H9 (cell line): ENCODE data around the gene DPH1. TPM values are rescaled to one million over a fixed set of nuclear protein-coding genes. Genes with fewer than 3 reads are reported as not detected.

Source experiments
- DNase-seq: peaks from one replicate; pipeline ENCODE4 v3.0.0-alpha.2; 2017
- H2AFZ ChIP-seq: one replicate; pipeline ENCODE4 v1.6.1; 2013; ENCODE audit warnings: mild to moderate bottlenecking, low read length, control low read depth, moderate library complexity
- H2AK5ac ChIP-seq: 2 replicates; pipeline ENCODE4 v1.6.1; 2013; ENCODE audit warnings: low read length, control low read depth, mixed read lengths; ENCODE audit not compliant: insufficient read length
- H2BK120ac ChIP-seq: one replicate; pipeline ENCODE4 v1.6.1; 2013; ENCODE audit warnings: low read depth, mild to moderate bottlenecking, low read length, control low read depth, inconsistent platforms; ENCODE audit not compliant: poor library complexity, severe bottlenecking
- H2BK12ac ChIP-seq: 2 replicates; pipeline ENCODE4 v1.6.1; 2013; ENCODE audit warnings: low read length, control low read depth, mixed read lengths, low read depth; ENCODE audit not compliant: insufficient read length
- H2BK15ac ChIP-seq: 2 replicates; pipeline ENCODE4 v1.6.1; 2013; ENCODE audit warnings: low read depth, low read length, control low read depth
- H2BK20ac ChIP-seq: one replicate; pipeline ENCODE4 v1.6.1; 2013; ENCODE audit warnings: low read depth, mild to moderate bottlenecking, low read length, control low read depth, inconsistent platforms; ENCODE audit not compliant: poor library complexity, severe bottlenecking
- H2BK5ac ChIP-seq: 2 replicates; pipeline ENCODE4 v1.6.1; 2013; ENCODE audit warnings: low read length, control low read depth, mixed read lengths; ENCODE audit not compliant: insufficient read length
- H3K14ac ChIP-seq: 2 replicates; pipeline ENCODE4 v1.6.1; 2013; ENCODE audit warnings: low read length, control low read depth; ENCODE audit not compliant: insufficient read depth
- H3K18ac ChIP-seq: 2 replicates; pipeline ENCODE4 v1.6.1; 2013; ENCODE audit warnings: low read depth, mild to moderate bottlenecking, mixed read lengths, low read length, control low read depth; ENCODE audit not compliant: insufficient read length
- H3K23ac ChIP-seq: 2 replicates; pipeline ENCODE4 v1.6.1; 2013; ENCODE audit warnings: low read length, control low read depth, mixed read lengths, low read depth; ENCODE audit not compliant: insufficient read length
- H3K23me2 ChIP-seq: 2 replicates; pipeline ENCODE4 v1.6.1; 2013; ENCODE audit warnings: low read depth, mild to moderate bottlenecking, mixed read lengths, low read length, control low read depth; ENCODE audit not compliant: insufficient read length, poor library complexity, severe bottlenecking
- H3K27ac ChIP-seq: 2 replicates; pipeline ENCODE4 v1.5.1; 2013; ENCODE audit warnings: low read length, control low read depth, mixed read lengths, low read depth; ENCODE audit not compliant: insufficient read length
- H3K27me3 ChIP-seq: 2 replicates; pipeline ENCODE4 v1.6.1; 2013; ENCODE audit warnings: low read length, control low read depth, inconsistent platforms; ENCODE audit not compliant: insufficient read depth
- H3K4ac ChIP-seq: 2 replicates; pipeline ENCODE4 v1.6.1; 2013; ENCODE audit warnings: low read depth, mild to moderate bottlenecking, control low read depth, inconsistent platforms, low read length, moderate library complexity
- H3K4me1 ChIP-seq: 2 replicates; pipeline ENCODE4 v1.6.1; 2013; ENCODE audit warnings: low read length, control low read depth, inconsistent platforms; ENCODE audit not compliant: insufficient read depth
- H3K4me2 ChIP-seq: 2 replicates; pipeline ENCODE4 v1.6.1; 2013; ENCODE audit warnings: low read length, control low read depth, mixed read lengths; ENCODE audit not compliant: insufficient read length, insufficient read depth
- H3K56ac ChIP-seq: 2 replicates; pipeline ENCODE4 v1.6.1; 2013; ENCODE audit warnings: low read depth, mild to moderate bottlenecking, mixed read lengths, low read length, control low read depth; ENCODE audit not compliant: insufficient read length
- H3K79me1 ChIP-seq: 2 replicates; pipeline ENCODE4 v1.6.1; 2013; ENCODE audit warnings: low read depth, mild to moderate bottlenecking, moderate library complexity, low read length, control low read depth, inconsistent platforms; ENCODE audit not compliant: insufficient read depth, poor library complexity, severe bottlenecking
- H3K79me2 ChIP-seq: 2 replicates; pipeline ENCODE4 v1.6.1; 2013; ENCODE audit warnings: low read length, control low read depth, inconsistent platforms; ENCODE audit not compliant: insufficient read depth
- H3K9ac ChIP-seq: 2 replicates; pipeline ENCODE4 v1.6.1; 2013; ENCODE audit warnings: low read length, control low read depth, mixed read lengths; ENCODE audit not compliant: insufficient read length; ENCODE audit errors: extremely low read depth
- H3K9me3 ChIP-seq: one replicate; pipeline ENCODE4 v1.6.1; 2013; ENCODE audit warnings: low read depth, low read length, inconsistent platforms; ENCODE audit not compliant: control insufficient read depth
- H3T11ph ChIP-seq: one replicate; pipeline ENCODE4 v1.6.1; 2013; ENCODE audit warnings: mild to moderate bottlenecking, low read length, control low read depth, inconsistent platforms
- H4K20me1 ChIP-seq: one replicate; pipeline ENCODE4 v1.6.1; 2013; ENCODE audit not compliant: control insufficient read depth, insufficient read length, insufficient read depth
- H4K5ac ChIP-seq: 2 replicates; pipeline ENCODE4 v1.6.1; 2013; ENCODE audit warnings: low read depth, mild to moderate bottlenecking, mixed read lengths, low read length, control low read depth; ENCODE audit not compliant: insufficient read length
- H4K8ac ChIP-seq: replicated peaks from 2 replicates; pipeline ENCODE4 v1.6.1; 2013; ENCODE audit warnings: low read length, control low read depth, mixed read lengths, low read depth; ENCODE audit not compliant: insufficient read length
- H4K91ac ChIP-seq: 2 replicates; pipeline ENCODE4 v1.6.1; 2013; ENCODE audit warnings: low read depth, mild to moderate bottlenecking, moderate library complexity, mixed read lengths, low read length, control low read depth; ENCODE audit not compliant: insufficient read length
- H3K27ac Mint-ChIP-seq, 3 experiments: 2 replicates in 2 of 3; 3 replicates in 1 of 3; pipeline ENCODE4 v1.8.0; 2020 to 2021; ENCODE audit warnings: mixed read lengths in 3 of 3, mild to moderate bottlenecking in 1 of 3, moderate library complexity in 1 of 3
- H3K27me3 Mint-ChIP-seq: 2 replicates; pipeline ENCODE4 v1.8.0; 2021; ENCODE audit warnings: low read depth, mild to moderate bottlenecking, moderate library complexity, mixed read lengths
- H3K36me3 Mint-ChIP-seq, 3 experiments: 2 replicates in 2 of 3; 3 replicates in 1 of 3; pipeline ENCODE4 v1.8.0; 2020 to 2021; ENCODE audit warnings: low read depth in 3 of 3, mixed read lengths in 3 of 3; ENCODE audit not compliant: insufficient read depth in 1 of 3
- H3K4me1 Mint-ChIP-seq, 2 experiments: 2 replicates each; pipeline ENCODE4 v1.8.0; 2020; ENCODE audit warnings: mixed read lengths in 2 of 2
- H3K4me3 Mint-ChIP-seq, 2 experiments: 2 replicates in 1 of 2; 3 replicates in 1 of 2; pipeline ENCODE4 v1.8.0; 2020 to 2021; ENCODE audit warnings: mild to moderate bottlenecking in 2 of 2, mixed read lengths in 2 of 2, moderate library complexity in 1 of 2
- H3K9me3 Mint-ChIP-seq, 2 experiments: 2 replicates in 1 of 2; 3 replicates in 1 of 2; pipeline ENCODE4 v1.8.0; 2020; ENCODE audit warnings: mild to moderate bottlenecking in 2 of 2, mixed read lengths in 2 of 2, moderate library complexity in 1 of 2
- CTCF ChIP-seq: fragments of 200-600 bp; sonication (generic); conservative IDR thresholded peaks from 3 replicates; pipeline ENCODE4 v1.8.0; 2021; ENCODE audit warnings: antibody characterized with exemption, mild to moderate bottlenecking
- WGBS: extraction: QIAGEN DNeasy Blood & Tissue Kit; methylation state at CpG from one replicate; pipeline ENCODE4 v1.1.7; 2013; ENCODE audit warnings: missing lambda C conversion rate, low lambda C conversion rate, mixed read lengths; ENCODE audit not compliant: insufficient read length; ENCODE audit errors: extremely low coverage; 5-methylcytosine and 5-hydroxymethylcytosine counted together
- total RNA-seq: library from RNA; stranded (reverse); gene quantifications from 2 replicates; pipeline ENCODE4 v1.2.1, GENCODE V29; 2021

DPH1 gene
- total RNA-seq, 1 experiment from 2014 or later = 27.5 TPM

GRCh38 chr17:2002767-2003329 lies 27.1 kb upstream of the DPH1 start:
- H2BK5ac ChIP-seq = no peak overlapping the region
- TF ChIP-seq CTCF = no peak
- Mint-ChIP-seq H3K27ac (no peak overlapping the region; a peak in 1 of 7 replicates), H3K4me3 (no peak overlapping the region), H3K36me3 (no peaks in the 10 kb centered on the region), H3K9me3 (no peaks in the 10 kb centered on the region; a peak in 1 of 5 replicates), H3K4me1 (peaks cover 13 to 24% of the 10 kb centered on the region in 2 experiments), H3K27me3 (peaks cover 29% of the 10 kb centered on the region)
- H4K91ac ChIP-seq = no peak overlapping the region
- H4K20me1 ChIP-seq = no peaks in the 10 kb centered on the region
- no peak overlapping the region for H3K27ac ChIP-seq
- no peak overlapping the region for H2BK120ac ChIP-seq
- H3K79me1 ChIP-seq = no peaks in the 10 kb centered on the region
- no peak overlapping the region for H2BK15ac ChIP-seq
- H3K4ac ChIP-seq = no peak overlapping the region
- no peak overlapping the region; the same call in 1 of the 2 replicates for H3K14ac ChIP-seq
- no peak for DNase-seq
- no peak overlapping the region for H3T11ph ChIP-seq
- no peak overlapping the region for H2BK12ac ChIP-seq
- H3K4me2 ChIP-seq = no peak overlapping the region
- peaks cover 5% of the 10 kb centered on the region; the same call in 1 of the 2 replicates for H3K27me3 ChIP-seq
- no peak overlapping the region for H3K9ac ChIP-seq
- no peak overlapping the region for H2AK5ac ChIP-seq
- H2AFZ ChIP-seq = no peak overlapping the region
- no peaks in the 10 kb centered on the region for H3K9me3 ChIP-seq
- no peak overlapping the region for H3K56ac ChIP-seq
- no peak overlapping the region for H3K18ac ChIP-seq
- H3K79me2 ChIP-seq = no peaks in the 10 kb centered on the region
- no peaks in the 10 kb centered on the region; the same call in 1 of the 2 replicates for H3K4me1 ChIP-seq
- no peak overlapping the region for H4K5ac ChIP-seq
- H3K23ac ChIP-seq = no peak overlapping the region
- H4K8ac ChIP-seq = no peak overlapping the region
- WGBS = no CpG with 5 or more reads among the region's 16 CpGs
- H2BK20ac ChIP-seq = no peak overlapping the region
- no peaks in the 10 kb centered on the region for H3K23me2 ChIP-seq
